Measurements from ENCODE around the gene SIRPG.

SIRPG gene

GRCh38 chr20:1696521-1697209 is 39.1 kb upstream of the SIRPG start:
- H3K4me3 ChIP-seq (ENCODE audit: low read depth, low read length), result no peak overlapping the region
- DNase-seq (ENCODE audit: low read depth), result no peak
- no peak for TF ChIP-seq CTCF (IDR thresholded peaks at IDR 0.05; ENCODE audit: low read depth, low read length, missing control alignments)

- no peak for DNase-seq (ENCODE audit: low read depth)
- no peak for TF ChIP-seq CTCF (IDR thresholded peaks at IDR 0.05; ENCODE audit: low read depth, low read length, missing control alignments)
- H3K4me3 ChIP-seq (ENCODE audit: low read depth, low read length), result no peak overlapping the region
Measured at GRCh38 chr20:1694672-1695071, 37.1 kb upstream of the SIRPG start.

- no peak for DNase-seq (ENCODE audit: low read depth)
- no peak overlapping the region for H3K4me3 ChIP-seq (ENCODE audit: low read depth, low read length)
- TF ChIP-seq CTCF (IDR thresholded peaks at IDR 0.05; ENCODE audit: low read depth, low read length, missing control alignments), result no peak
Measured at GRCh38 chr20:1693427-1693826, 35.8 kb upstream of the SIRPG start.

GRCh38 chr20:1689721-1690120 is 32.1 kb upstream of the SIRPG start:
- TF ChIP-seq CTCF (IDR thresholded peaks at IDR 0.05; ENCODE audit: low read depth, low read length, missing control alignments), result no peak
- no peak for DNase-seq (ENCODE audit: low read depth)
- no peak overlapping the region for H3K4me3 ChIP-seq (ENCODE audit: low read depth, low read length)

- no peak for DNase-seq (ENCODE audit: low read depth)
- H3K4me3 ChIP-seq (ENCODE audit: low read depth, low read length), result no peak overlapping the region
- no peak for TF ChIP-seq CTCF (IDR thresholded peaks at IDR 0.05; ENCODE audit: low read depth, low read length, missing control alignments)
Measured at GRCh38 chr20:1688886-1689538, 31.4 kb upstream of the SIRPG start.

GRCh38 chr20:1687053-1687452 is 29.5 kb upstream of the SIRPG start:
- H3K4me3 ChIP-seq (ENCODE audit: low read depth, low read length), result no peak overlapping the region
- no peak for TF ChIP-seq CTCF (IDR thresholded peaks at IDR 0.05; ENCODE audit: low read depth, low read length, missing control alignments)
- DNase-seq (ENCODE audit: low read depth), result no peak
